HG02763 (cell line): ENCODE results near the gene PPP1R15A.
"Not testable (repeated sequence)": the region's sequence is repeated elsewhere in the genome, so short reads cannot be mapped to it uniquely, and the experiment has no call there.

ENCODE experiments used
- ATAC-seq: cut with Tn5 transposase; IDR thresholded peaks from one replicate; pipeline ENCODE4 v1.9.1; 2021; ENCODE audit warnings: mild to moderate bottlenecking, moderate library complexity; ENCODE audit not compliant: unreplicated experiment

PPP1R15A gene

GRCh38 chr19:48910803-48911202 is 38.6 kb downstream of the PPP1R15A start:
- no peak for ATAC-seq

GRCh38 chr19:48913114-48913889 is 41.1 kb downstream of the PPP1R15A start:
- no peak for ATAC-seq

- no peak for ATAC-seq
These were observed 42.0 kb downstream of the PPP1R15A start for GRCh38 chr19:48914181-48914580.

GRCh38 chr19:48915757-48916156 is 43.5 kb downstream of the PPP1R15A start:
- no peak for ATAC-seq

GRCh38 chr19:48918071-48918470 is 45.9 kb downstream of the PPP1R15A start:
- ATAC-seq, result no peak

GRCh38 chr19:48918801-48919247 is 46.6 kb downstream of the PPP1R15A start:
- ATAC-seq, result no peak

GRCh38 chr19:48919271-48919670 is 47.0 kb downstream of the PPP1R15A start:
- ATAC-seq, result not testable (repeated sequence)

GRCh38 chr19:48920949-48921348 is 48.7 kb downstream of the PPP1R15A start:
- ATAC-seq, result no peak

- no peak for ATAC-seq
These were observed 49.7 kb downstream of the PPP1R15A start for GRCh38 chr19:48921721-48922500.

- no peak for ATAC-seq
These were observed 50.6 kb downstream of the PPP1R15A start for GRCh38 chr19:48922548-48923490.

GRCh38 chr19:48925240-48925843 is 53.1 kb downstream of the PPP1R15A start:
- ATAC-seq, result no peak
